Measurements from ENCODE around the gene PDGFD.
"Not testable (repeated sequence)": the region's sequence is repeated elsewhere in the genome, so short reads cannot be mapped to it uniquely, and the experiment has no call there.

The PDGFD gene

DNA sequence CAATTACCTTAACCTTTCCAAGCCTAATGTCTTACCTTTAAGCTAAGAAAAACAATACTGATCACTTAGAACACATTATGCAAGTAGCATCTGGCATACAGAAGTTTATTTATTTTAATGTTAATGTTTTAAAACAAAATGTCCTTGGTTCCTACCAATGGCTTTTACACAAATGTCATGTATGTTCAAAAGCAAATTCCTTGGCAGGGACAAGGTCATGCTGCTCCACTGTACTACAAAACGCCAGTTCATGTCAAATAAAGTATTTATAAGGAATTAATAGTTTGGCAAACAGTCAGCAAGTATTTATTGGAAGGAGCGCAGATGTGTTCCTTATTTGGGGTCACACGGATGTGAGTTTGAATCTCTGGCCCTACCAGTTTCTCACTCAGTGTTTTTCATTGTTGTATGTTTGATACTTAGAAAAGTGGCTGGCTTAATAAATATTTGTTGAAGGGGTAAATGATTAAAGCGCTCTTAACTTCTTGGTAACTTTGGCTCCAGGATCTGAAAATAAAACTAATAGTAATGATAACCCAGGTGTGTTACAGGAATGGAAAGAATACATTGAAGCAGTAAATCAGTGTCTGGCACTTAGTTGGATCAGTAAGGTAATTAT lies 108.9 kb downstream of the PDGFD start:
- DNase-seq (ENCODE audit: low spot score) = no peak

DNA sequence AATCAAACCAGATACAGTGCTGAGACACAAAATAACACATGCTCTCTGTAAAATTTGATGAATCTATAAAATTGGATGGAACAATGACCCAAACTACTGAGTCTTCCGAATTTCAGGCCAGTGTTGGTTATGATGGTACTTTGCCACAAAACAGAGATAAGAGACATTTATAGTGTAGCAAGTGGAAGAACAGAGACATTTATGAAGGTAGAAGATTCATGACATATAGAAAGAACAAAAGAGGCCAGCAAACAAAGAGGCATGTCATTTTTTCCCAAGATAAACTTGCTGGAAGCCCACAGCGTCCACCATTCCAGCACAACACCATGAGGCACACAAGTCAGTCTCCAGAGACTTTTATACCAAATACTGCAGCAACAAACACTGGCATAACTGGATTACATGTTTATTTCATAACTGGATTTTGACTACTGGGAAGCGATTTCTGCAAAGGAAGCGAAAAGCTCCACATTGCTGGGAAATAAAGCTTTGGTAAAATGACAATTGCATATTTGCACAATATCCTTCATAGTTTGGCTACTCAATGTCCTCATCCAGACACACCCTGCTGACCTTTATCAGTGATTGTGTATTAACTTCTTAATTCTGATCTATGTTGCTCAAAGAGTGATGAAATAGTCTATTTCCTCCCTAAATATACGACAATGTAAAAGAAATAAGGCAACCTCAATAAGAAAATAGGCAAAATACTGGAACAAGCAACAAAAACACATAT lies 110.0 kb downstream of the PDGFD start:
- no peak for DNase-seq (ENCODE audit: low spot score)

DNA sequence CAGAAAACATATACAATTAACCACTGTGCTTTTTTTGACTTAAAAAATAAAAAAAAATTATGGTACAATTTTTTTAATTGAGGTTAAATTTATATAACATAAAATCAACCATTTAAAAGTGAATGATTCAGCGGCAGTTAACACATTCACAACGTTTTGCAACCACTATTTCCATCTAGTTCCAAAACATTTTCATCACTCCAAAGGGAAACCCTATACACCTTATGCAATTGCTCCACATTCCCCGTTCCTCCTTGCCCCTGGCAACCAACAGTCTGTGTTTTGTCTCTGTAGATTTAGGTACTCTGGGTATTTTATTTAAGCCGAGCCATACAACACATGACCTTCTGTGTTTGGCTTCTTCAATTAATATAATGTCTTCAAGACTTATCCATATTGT lies 112.2 kb downstream of the PDGFD start:
- no peak for DNase-seq (ENCODE audit: low spot score)

DNA sequence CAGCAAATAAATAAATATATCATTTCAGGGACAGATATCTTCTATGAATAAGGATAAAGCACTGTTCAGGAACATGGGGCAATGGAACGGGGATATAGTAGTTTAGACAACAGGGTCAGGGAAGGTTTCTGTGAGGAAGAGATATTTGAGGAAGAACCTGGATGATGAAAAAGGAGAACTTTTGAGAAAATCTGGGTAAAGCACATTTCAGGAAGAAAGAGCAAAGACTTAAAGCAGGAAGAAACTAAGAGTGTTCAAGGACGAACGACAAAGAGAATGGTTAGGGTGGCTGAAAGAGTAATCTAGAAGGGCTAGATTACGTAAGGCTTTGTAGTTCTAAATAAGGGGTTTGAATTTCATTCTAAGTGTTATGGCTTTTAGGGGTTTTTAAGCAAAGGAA lies 114.8 kb downstream of the PDGFD start:
- DNase-seq (ENCODE audit: low spot score) = no peak

DNA sequence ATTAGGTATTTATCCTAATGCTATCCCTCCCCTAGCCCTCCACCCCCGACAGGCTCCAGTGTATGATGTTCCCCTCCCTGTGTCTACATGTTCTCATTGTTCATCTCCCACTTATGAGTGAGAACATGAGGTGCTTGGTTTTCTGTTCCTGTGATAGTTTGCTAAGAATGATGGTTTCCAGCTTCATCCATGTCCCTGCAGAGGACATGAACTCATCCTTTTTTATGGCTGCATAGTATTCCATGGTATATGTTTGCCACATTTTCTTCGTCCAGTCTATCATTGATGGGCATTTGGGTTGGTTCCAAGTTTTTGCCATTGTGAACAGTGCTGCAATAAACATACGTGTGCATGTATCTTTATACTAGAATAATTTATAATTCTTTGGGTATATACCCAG lies 117.1 kb downstream of the PDGFD start:
- not testable (repeated sequence) for DNase-seq (ENCODE audit: low spot score)

DNA sequence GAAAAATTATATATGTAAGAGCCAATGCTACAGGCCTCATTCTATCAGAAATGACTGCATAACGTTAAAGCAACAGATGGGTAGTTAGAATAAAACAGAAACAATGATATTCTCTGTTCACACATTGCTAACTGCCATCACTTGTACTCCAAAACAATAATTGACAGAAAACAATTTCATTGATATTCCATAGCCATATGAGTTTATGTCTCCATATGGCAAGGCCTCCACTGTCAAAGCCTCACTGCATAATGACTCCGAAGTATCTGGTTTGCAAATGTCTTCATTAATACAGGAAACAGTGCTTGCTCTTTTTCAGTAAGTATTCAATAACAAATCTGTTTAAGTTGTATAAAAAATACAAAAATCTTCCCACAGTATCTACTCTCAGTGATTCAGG lies 117.6 kb downstream of the PDGFD start:
- DNase-seq (ENCODE audit: low spot score) = no peak

DNA sequence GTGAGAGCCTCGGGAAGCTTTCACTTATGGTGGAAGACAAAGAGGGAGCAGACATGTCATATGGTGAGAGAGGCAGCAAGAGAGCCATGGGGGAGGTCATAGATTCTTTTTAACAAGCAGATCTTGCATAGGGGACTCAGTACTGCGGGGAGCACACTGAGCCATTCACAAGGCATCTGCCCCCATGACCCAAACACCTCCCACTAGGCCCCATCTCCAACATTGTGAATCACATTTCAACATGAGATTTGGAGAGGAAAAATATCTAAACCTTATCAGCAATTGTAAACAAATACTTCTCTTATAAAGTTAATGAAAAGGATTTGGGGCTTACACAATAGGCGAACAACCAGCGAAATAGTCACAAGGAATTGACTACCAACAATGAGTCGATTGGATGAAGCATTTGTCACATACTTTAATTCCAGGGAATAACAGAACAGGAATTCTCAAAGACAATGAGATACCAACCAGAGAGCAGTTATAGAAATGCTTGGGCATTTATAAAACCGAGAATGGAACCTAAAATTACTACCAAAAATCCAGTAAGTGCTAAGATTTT lies 120.2 kb downstream of the PDGFD start:
- DNase-seq (ENCODE audit: low spot score) = no peak

DNA sequence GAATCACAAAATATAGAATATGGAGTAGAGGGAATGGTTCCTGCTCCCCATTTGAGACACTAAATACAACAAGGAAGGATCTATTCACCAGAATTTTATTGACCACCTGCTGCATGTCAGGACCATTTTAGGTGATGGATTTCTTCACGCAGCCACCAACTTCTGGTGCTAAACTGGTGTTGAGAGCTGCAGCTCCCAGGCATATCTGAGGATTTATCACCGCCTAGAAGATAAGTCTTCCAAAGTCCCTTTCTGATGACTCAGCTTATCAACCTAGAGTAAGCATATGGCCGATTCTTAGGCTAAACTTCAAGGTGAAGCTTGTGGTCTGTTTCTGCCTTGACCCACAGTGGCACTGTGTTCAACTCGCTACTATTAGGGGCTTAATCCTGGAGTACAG lies 120.8 kb downstream of the PDGFD start:
- no peak for DNase-seq (ENCODE audit: low spot score)

DNA sequence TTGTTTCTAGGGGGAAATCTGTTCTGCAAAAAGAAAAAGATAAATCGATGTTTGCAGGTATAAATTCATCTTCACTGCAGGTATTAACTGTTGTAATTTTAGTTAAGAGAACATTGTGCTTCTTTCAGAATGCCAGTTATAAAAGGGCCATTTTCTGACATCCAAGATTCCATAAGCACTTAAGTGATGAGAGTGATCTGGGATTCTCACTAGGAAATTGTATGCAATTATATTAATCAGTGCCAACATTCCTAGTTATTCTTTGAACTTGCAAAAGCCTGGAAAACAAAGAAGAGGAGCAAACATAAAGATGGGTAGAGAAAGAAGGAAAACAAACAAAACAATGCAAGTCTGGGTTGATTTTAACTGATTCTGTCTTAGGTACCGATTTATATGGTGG lies 122.2 kb downstream of the PDGFD start:
- DNase-seq (ENCODE audit: low spot score) = no peak

DNA sequence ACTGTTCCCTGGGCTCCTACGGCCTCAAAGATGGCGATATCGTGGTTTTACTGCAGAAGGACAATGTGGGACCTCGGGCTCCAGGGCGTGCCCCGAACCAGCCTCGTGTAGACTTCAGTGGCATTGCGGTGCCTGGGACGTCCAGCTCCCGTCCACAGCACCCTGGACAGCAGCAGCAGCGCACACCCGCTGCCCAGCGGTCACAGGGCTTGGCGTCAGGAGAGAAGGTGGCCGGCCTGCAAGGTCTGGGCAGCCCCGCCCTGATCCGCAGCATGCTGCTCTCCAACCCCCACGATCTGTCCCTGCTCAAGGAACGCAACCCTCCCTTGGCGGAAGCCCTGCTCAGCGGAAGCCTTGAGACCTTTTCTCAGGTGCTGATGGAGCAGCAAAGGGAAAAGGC lies 127.0 kb downstream of the PDGFD start:
- no peak for DNase-seq (ENCODE audit: low spot score)

DNA sequence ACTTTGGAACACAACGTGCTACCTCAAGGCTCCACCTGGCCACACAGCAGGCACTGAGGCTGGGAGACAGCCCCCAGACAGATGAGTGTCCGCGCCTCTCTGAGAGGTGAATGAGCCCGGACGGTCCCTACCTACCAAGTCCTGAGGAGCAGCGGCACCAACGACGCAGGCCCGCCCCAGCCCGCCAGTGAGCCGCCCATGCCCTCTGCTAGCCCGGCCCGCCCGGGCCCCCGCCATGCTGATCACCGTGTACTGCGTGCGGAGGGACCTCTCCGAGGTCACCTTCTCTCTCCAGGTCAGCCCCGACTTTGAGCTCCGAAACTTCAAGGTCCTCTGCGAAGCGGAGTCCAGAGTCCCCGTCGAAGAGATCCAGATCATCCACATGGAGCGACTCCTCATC lies 127.4 kb downstream of the PDGFD start, which contains the start of gene DDI1:
DDI1 (plus strand) TSS at position 53 of the 400 bp plus-strand sequence; CDS start at position 236, 183 bp downstream.
- DNase-seq (ENCODE audit: low spot score) = no peak

DNA sequence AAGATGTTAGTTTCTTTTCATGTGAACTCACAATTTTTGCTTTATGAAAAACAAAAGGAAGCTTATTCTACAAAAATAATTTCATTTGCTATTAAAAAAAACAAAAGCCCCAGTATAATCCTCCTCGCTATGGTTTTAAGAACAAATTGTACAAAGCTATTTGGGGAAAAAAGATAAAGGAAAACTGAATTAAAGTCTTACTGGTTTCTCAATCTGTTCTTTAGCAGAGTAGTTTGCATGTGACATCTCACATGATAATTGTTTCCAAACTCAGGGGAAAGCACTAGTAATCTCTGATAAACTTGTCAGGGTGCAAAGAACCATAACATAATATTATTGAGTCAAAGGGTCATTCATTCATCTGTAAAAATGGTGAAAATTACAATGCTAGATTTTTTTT lies 130.4 kb downstream of the PDGFD start:
- DNase-seq (ENCODE audit: low spot score) = no peak

DNA sequence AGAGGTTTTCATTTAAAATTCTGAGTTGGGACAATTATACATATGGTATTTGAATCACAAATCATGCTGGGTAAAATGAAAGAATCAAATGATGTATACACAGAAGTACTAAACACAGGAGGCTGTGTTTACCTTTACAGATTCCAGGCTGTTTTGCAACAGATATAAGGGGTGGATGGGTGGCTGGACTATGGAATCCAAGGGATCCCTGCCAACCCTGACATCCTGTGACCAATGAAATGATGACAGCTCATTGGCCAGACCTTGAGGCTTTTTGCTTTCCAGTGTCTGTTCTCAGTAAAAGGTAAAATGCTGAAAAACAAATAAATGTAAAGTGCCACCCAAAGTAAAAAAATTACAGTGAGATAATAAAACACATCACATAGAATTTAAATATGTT lies 130.8 kb downstream of the PDGFD start:
- DNase-seq (ENCODE audit: low spot score) = no peak

DNA sequence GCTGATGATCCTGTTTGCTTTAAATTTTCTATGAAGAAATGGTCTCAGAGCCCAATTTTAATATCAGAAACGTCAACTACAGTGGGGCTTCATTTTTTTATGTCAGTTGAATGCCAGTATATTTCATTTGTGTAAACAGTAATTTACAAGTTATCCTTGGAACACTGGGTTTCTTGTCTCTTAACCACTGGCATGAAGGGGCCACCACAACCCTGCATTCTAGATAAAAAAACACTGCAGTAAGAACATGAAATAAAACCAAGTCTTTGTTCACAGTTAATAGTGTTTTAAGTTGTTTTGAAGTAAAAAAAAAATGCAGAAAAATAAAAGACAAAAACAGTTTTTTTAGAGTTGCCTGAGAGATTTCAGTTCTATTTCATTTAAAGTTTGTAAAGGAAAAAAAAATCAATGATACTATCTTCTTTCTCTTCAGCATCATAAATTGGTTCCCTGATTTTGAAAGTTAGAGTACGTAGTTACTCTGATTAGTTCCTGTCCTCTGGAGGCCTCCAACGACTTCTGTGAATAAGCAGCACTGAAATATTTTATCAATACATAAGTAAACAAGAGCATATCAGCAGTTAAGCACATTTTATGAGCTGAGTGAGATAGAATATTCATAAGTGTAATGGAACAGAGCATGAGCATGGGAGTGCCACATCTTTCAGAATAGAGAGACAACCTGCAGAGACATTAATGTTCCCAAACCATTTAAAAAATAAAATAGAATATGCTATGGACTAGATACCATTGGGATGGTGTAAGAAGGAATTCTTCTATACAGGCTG lies 135.3 kb downstream of the PDGFD start:
- no peak for DNase-seq (ENCODE audit: low spot score)

DNA sequence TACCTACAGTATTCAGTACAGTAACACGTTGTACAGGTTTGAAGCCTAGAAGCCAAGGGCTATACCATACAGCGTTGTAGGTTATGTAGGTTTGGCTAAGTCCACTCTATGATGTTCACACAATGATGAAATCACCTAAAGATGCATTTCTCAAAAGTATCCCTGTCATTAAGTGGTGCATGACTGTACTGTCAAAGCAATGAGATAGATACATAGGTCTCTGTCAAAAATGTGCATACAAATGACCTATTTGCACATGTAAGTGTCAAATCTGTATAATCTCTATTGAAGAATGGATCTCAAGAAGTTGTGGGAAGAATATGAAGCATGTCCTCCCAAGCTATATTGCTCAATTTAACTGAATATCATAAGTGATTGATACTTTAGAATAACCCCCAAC lies 139.4 kb downstream of the PDGFD start:
- DNase-seq (ENCODE audit: low spot score) = no peak

DNA sequence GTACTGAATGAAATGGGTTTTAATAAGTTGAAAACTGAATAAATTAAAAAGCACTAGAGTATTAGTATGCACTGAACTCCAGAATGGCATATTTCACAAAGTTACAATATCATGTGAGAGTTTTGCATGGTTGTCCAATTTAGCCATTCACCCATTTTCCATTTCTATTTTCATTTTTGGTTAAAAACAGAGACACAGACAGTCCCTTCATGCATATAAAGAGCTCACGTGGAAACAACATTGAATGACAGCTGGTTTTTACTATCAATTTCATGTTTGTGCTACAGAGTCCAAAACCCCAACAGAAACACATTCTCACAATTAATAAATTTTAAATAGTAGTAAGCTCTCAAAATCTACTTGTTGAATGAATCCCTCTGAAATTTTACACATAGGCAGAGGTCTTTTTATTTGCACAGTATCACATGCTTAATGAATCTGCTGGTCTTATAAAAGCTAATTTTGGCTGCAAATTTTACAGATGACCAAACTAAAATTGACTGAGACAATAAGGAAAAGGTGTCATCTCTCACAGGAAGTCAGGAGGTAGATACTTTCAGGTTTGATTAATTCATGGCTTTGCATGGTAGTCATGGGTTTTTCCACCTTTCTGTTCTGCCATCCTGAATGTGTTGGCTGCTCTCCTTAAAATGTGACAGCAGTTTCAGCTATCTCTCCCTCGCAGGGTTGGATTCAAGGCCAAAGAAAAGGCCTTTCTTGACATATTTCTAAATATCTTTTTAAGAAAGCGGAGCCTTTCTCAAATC lies 148.1 kb downstream of the PDGFD start:
- DNase-seq (ENCODE audit: low spot score) = no peak

DNA sequence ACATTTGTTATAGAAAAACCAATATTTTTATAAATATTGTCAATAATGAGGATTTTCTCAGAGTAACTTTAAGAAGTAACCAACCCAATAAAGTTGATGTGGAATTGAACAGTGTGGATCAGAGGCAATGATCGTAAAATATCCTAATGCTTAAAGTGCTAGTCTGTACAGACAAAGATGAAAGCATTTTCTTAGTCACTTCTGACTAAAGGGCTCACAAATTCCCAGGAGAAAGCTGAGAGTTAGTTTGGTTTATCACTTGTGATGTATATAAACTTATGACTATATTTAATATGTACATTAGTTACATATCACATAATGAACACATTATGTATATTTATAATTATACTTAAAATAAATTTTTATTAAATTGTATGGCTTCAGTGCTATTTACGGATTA lies 152.9 kb downstream of the PDGFD start:
- DNase-seq (ENCODE audit: low spot score) = no peak

DNA sequence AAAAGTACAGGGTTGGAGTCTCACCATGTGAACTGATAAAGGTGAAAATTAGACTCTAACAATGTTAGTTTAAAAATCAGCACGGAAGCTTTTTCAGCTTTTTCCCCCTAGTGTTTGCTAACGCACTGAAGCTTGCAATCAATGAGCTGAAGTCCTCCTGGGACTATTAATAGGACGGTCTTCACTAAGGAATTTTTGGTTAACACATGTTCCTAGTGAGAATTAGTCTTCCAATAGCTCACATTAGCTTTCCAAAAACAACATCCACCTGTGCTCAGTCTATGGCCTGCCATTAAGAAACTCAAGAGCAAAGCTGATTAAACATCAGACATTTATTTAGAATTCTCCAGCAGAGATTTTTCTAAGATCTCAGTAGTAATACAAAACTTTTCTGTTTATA lies 154.2 kb downstream of the PDGFD start:
- no peak for DNase-seq (ENCODE audit: low spot score)

DNA sequence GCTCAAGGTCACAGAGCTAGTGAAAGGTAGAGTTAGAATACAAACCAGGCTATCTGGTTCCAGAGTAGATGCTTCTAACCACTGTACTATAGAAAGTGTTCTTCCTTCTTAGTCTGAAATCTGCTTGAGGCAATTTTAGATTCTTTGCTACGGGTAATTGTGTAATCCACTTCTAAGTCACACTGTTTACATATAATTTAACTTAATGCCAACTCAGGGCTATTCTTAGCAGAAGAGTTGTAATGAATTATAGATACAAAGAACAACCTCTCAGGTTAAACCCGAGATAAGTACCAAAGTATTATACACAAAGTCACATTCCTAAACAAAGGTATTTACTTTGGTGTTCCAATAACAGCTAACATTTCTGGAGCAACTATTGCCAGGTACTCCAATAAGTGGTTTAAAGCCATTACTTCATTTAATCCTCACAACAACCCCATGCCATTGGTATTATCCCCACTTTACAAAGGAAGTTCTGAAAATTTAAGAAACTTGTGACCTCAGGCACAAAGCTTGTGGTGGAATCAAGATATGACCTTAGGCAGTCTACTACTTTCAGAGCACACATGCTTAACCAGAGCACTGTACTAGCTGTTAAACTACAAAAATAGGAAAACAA lies 158.6 kb downstream of the PDGFD start:
- DNase-seq (ENCODE audit: low spot score) = no peak

DNA sequence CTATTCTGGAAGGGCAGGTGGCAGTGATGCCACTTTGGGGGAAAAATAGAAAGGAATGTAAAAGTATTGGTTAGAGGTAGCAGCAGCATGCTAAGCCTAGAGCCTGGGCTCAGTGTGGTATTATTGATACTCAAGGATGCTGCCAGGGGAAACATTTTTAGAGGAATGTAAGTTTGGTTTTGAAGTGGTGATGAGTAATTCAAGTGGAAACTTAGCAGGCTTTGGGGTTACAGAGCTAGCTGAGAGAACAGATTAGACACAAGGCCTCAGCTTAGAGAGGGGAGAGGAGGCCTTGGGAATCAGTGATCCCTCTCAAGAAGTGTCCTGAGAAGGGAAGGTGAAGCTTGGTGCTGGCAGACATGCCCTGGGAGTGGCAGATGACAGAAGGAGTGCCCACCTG lies 160.5 kb downstream of the PDGFD start:
- DNase-seq (ENCODE audit: low spot score) = no peak

DNA sequence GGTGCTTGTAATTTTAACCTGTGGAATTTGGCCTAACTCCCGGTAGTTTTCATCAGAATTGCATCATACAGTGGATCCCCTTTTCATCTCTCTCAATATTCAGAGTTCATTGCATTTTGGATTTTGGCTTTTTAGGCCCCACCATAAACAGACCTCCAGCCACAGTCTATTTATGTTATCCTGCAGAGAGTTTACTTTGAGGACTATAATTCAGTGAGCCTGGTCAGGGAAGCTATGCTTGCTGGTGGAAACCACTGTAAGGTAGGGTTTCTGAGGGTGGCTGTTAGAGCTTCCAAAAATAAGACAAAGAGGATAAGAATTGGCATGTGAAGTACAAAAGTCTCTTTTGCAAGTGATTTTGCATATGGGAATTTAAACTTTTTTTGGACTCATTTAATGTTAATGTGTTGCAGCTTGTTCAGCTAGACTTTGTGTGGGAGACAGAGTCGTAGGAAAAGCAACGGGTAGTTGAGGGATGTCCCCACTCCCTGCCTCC lies 162.3 kb downstream of the PDGFD start:
- no peak for DNase-seq (ENCODE audit: low spot score)

Measured in RKO (cell line).